ENCODE data around the gene GPI.

Gene GPI

GRCh38 chr19:34408411-34408810 is 43.4 kb downstream of the GPI start:
- no peak overlapping the region for H2AFZ ChIP-seq (ENCODE audit: low read depth, low read length)
- TF ChIP-seq CTCF (IDR thresholded peaks at IDR 0.05; ENCODE audit: low read depth, low read length), result no peak
- TF ChIP-seq EZH2phosphoT487 (IDR thresholded peaks at IDR 0.05; ENCODE audit: low read depth), result no peak
- no peaks in the 10 kb centered on the region for H3K27me3 ChIP-seq (ENCODE audit: low read depth, low read length)
- no peaks in the 10 kb centered on the region for H3K9me3 ChIP-seq (ENCODE audit: insufficient read depth, low read length)
- peaks cover 69% of the 10 kb centered on the region for H3K79me2 ChIP-seq (ENCODE audit: low read length)
- H3K27ac ChIP-seq (ENCODE audit: low read length), result peak overlapping the region; percentile 98
- H3K4me1 ChIP-seq (ENCODE audit: low read length), result peaks cover 41% of the 10 kb centered on the region
- H3K9ac ChIP-seq (ENCODE audit: low read length), result peak overlapping the region; percentile 50; the same call in 1 of the 2 replicates
- H4K20me1 ChIP-seq (ENCODE audit: insufficient read depth, low read length), result 0 out of 2 replicates have a peak, but pooled peaks cover 6% of the 10 kb centered on the region
- peaks cover 15% of the 10 kb centered on the region for H3K36me3 ChIP-seq (replicated peaks; ENCODE audit: low read depth, low read length)
- H3K4me3 ChIP-seq (ENCODE audit: low read length), result 0 out of 2 replicates have a peak overlapping the region, but pooled peaks have one; percentile 8
- peak overlapping the region; percentile 82 for H3K4me2 ChIP-seq (ENCODE audit: low read length)

GRCh38 chr19:34409189-34410164 is 44.5 kb downstream of the GPI start:
- peaks cover 20% of the 10 kb centered on the region for H3K36me3 ChIP-seq (replicated peaks; ENCODE audit: low read depth, low read length)
- H4K20me1 ChIP-seq (ENCODE audit: insufficient read depth, low read length), result 0 out of 2 replicates have a peak, but pooled peaks cover 6% of the 10 kb centered on the region
- H3K4me3 ChIP-seq (ENCODE audit: low read length), result peak overlapping the region; percentile 46
- no peak overlapping the region for H2AFZ ChIP-seq (ENCODE audit: low read depth, low read length)
- peak overlapping the region; percentile 50; the same call in 1 of the 2 replicates for H3K9ac ChIP-seq (ENCODE audit: low read length)
- no peaks in the 10 kb centered on the region for H3K9me3 ChIP-seq (ENCODE audit: insufficient read depth, low read length)
- H3K27ac ChIP-seq (ENCODE audit: low read length), result peak overlapping the region; percentile 98
- H3K4me2 ChIP-seq (ENCODE audit: low read length), result peak overlapping the region; percentile 82
- TF ChIP-seq CTCF (IDR thresholded peaks at IDR 0.05; ENCODE audit: low read depth, low read length) (no peak), EZH2phosphoT487 (IDR thresholded peaks at IDR 0.05; ENCODE audit: low read depth) (no peak)
- H3K79me2 ChIP-seq (ENCODE audit: low read length), result peaks cover 66% of the 10 kb centered on the region
- peaks cover 41% of the 10 kb centered on the region for H3K4me1 ChIP-seq (ENCODE audit: low read length)
- H3K27me3 ChIP-seq (ENCODE audit: low read depth, low read length), result no peaks in the 10 kb centered on the region

GRCh38 chr19:34411216-34411615 is 46.2 kb downstream of the GPI start:
- Histone ChIP-seq H3K79me2 (ENCODE audit: low read length) (peaks cover 53% of the 10 kb centered on the region), H3K4me2 (ENCODE audit: low read length) (no peak overlapping the region), H3K4me3 (ENCODE audit: low read length) (no peak overlapping the region), H3K36me3 (replicated peaks; ENCODE audit: low read depth, low read length) (peaks cover 32% of the 10 kb centered on the region), H4K20me1 (ENCODE audit: insufficient read depth, low read length) (0 out of 2 replicates have a peak, but pooled peaks cover 6% of the 10 kb centered on the region), H3K4me1 (ENCODE audit: low read length) (peaks cover 32% of the 10 kb centered on the region), H3K27ac (ENCODE audit: low read length) (no peak overlapping the region), H3K27me3 (ENCODE audit: low read depth, low read length) (no peaks in the 10 kb centered on the region), H3K9ac (ENCODE audit: low read length) (no peak overlapping the region), H2AFZ (ENCODE audit: low read depth, low read length) (no peak overlapping the region), H3K9me3 (ENCODE audit: insufficient read depth, low read length) (no peaks in the 10 kb centered on the region)
- TF ChIP-seq CTCF (IDR thresholded peaks at IDR 0.05; ENCODE audit: low read depth, low read length) (no peak), EZH2phosphoT487 (IDR thresholded peaks at IDR 0.05; ENCODE audit: low read depth) (no peak)

- Histone ChIP-seq H3K79me2 (ENCODE audit: low read length) (peaks cover 48% of the 10 kb centered on the region), H3K4me3 (ENCODE audit: low read length) (no peak overlapping the region), H3K4me1 (ENCODE audit: low read length) (no peaks in the 10 kb centered on the region), H3K4me2 (ENCODE audit: low read length) (no peak overlapping the region), H3K27me3 (ENCODE audit: low read depth, low read length) (no peaks in the 10 kb centered on the region), H3K36me3 (replicated peaks; ENCODE audit: low read depth, low read length) (peaks cover 54% of the 10 kb centered on the region), H3K9ac (ENCODE audit: low read length) (no peak overlapping the region), H3K9me3 (ENCODE audit: insufficient read depth, low read length) (no peaks in the 10 kb centered on the region), H4K20me1 (ENCODE audit: insufficient read depth, low read length) (no peaks in the 10 kb centered on the region), H3K27ac (ENCODE audit: low read length) (no peak overlapping the region), H2AFZ (ENCODE audit: low read depth, low read length) (no peak overlapping the region)
- no peak for TF ChIP-seq CTCF (IDR thresholded peaks at IDR 0.05; ENCODE audit: low read depth, low read length)
- TF ChIP-seq EZH2phosphoT487 (IDR thresholded peaks at IDR 0.05; ENCODE audit: low read depth), result no peak
Observed at GRCh38 chr19:34416021-34416545, 51.1 kb downstream of the GPI start.

Measured in OCI-LY3 (cell line).